Chondrocyte (in vitro differentiated cells): ENCODE results near the gene PACS2. TPM values are rescaled to one million over a fixed set of nuclear protein-coding genes. Genes with fewer than 3 reads are reported as not detected.

Experiments
- DNase-seq: peaks from one replicate; pipeline ENCODE4 v3.0.0; 2021; ENCODE audit warnings: mixed read lengths, low spot score
- H3K27ac Mint-ChIP-seq: one replicate; pipeline ENCODE4 v1.8.0; 2021; ENCODE audit warnings: mild to moderate bottlenecking, moderate library complexity, mixed read lengths; ENCODE audit not compliant: unreplicated experiment
- H3K27me3 Mint-ChIP-seq: 2 replicates; pipeline ENCODE4 v1.8.0; 2021; ENCODE audit warnings: low read depth, mixed read lengths
- H3K36me3 Mint-ChIP-seq: 2 replicates; pipeline ENCODE4 v1.8.0; 2021; ENCODE audit warnings: low read depth, mixed read lengths
- H3K4me1 Mint-ChIP-seq: 2 replicates; pipeline ENCODE4 v1.8.0; 2021; ENCODE audit warnings: low read depth, mild to moderate bottlenecking, mixed read lengths
- H3K4me3 Mint-ChIP-seq: one replicate; pipeline ENCODE4 v1.8.0; 2021; ENCODE audit warnings: mild to moderate bottlenecking, moderate library complexity, mixed read lengths; ENCODE audit not compliant: unreplicated experiment
- H3K9me3 Mint-ChIP-seq: 2 replicates; pipeline ENCODE4 v1.8.0; 2021; ENCODE audit warnings: low read depth, mixed read lengths
- CTCF ChIP-seq: fragments of 200-600 bp; sonication (generic); IDR thresholded peaks from 2 replicates; pipeline ENCODE4 v1.5.0; 2021; ENCODE audit warnings: antibody characterized with exemption, mild to moderate bottlenecking, moderate library complexity
- long read RNA-seq: library from polyadenylated mRNA; stranded (forward); transcript quantifications from one replicate; pipeline ENCODE4 v2.0.0, GENCODE V29; 2021
- total RNA-seq: library from RNA; stranded (reverse); gene quantifications from 3 replicates; pipeline ENCODE4 v1.2.1, GENCODE V29; 2021

The PACS2 gene
- 82.6 to 89.5 TPM (median 87.1 TPM) in 3 replicates for total RNA-seq
- long read RNA-seq, transcript PACS2-201 (24 exons, 3,708 nt), result major isoform, 128 of 233 reads
- long read RNA-seq, partial matches to known transcripts, result 32 of 233 reads
- long read RNA-seq, other reads (novel, unspliced or antisense), result 72 of 233 reads

DNA sequence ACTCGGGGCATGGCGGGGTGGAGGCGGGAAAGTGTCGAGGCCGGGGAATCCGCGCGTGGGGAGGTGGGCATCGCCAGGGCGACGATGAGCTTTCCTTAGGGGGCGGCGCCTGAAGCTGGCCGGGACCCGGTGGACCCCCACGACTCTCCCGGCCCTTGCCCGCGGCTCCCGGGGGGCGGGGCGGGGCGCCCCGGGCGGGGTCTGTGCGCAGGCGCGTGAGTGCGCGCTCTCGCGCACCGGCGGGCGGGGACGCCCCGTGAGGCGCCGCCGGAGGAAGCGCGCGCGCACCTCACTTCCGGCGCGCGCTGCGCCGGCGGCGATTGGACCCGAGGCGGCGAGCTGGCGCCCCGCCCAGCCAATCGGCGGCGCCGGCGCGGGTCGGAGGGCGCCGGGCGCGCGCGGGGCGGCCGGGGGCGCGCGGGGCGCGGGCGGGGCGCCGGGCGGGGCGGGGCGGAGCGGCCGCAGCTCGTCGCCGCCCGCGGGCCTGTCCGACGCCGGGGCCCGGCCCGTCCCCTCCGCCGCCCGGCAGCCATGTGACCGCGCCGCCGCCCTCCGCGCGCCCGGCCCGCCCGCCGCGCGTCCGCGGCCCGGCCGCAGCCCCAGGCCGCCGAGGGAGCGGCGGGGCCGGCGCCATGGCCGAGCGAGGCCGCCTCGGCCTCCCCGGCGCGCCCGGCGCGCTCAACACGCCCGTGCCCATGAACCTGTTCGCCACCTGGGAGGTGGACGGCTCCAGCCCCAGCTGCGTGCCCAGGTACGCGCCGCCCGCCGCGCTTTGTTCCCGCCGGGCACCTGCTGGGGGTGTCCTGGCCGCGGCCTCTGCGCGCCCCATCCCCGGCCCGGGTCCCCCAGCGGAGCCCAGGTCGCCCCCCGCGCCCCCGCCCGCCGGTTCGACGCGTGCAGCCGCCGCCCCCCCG is at the start of gene PACS2:
TSS of gene PACS2 (plus strand) at position 462 of the 914 bp plus-strand sequence. CDS start at position 633, 171 bp downstream.
- Mint-ChIP-seq H3K9me3 (no peaks in the 10 kb centered on the region), H3K36me3 (no peaks in the 10 kb centered on the region), H3K4me1 (peaks cover 33% of the 10 kb centered on the region), H3K4me3 (peak within 1 kb of the TSS; percentile 82), H3K27ac (peak within 1 kb of the TSS; percentile 86), H3K27me3 (no peaks in the 10 kb centered on the region)
- DNase-seq, result no peak
- TF ChIP-seq CTCF, result peak; percentile 6

DNA sequence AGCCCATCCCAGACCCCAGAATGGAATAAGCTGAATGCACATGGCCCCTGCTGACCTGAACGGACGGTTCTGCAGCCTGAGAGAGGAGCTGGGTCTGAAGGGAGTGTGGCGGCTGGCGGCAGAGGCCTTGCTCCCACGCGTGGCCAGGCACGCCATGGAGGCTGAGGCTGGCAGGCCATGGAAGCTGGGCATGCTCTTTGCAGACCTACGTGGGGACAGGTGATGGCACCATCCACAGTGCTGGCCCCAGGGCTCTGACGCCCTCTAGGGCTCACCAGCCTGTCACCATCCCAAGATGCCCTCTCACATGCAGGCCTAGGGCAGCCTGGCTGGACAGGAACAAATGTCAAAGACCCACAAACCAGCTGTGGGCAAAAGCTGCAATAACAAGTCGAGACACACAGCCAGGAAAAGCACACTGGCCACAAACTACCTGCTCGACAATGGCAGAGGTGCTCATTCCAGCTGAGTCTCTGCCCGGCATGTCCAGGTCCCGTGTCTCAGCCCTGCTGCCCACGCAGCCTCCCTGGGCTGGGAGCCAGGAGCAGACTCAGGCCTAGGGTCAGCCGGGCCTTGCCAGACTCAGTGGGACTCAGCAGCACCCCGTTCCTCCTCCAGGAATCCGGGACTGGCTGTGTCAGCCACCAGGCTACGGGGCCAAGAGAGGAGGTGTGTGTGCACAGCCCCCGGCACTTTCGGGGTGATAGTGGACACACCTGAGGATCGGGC is 46.6 kb upstream of the PACS2 start:
- Mint-ChIP-seq H3K4me3 (no peak overlapping the region), H3K4me1 (no peaks in the 10 kb centered on the region), H3K27me3 (no peaks in the 10 kb centered on the region), H3K36me3 (no peaks in the 10 kb centered on the region), H3K9me3 (no peaks in the 10 kb centered on the region), H3K27ac (no peak overlapping the region)
- TF ChIP-seq CTCF, result no peak
- no peak for DNase-seq

DNA sequence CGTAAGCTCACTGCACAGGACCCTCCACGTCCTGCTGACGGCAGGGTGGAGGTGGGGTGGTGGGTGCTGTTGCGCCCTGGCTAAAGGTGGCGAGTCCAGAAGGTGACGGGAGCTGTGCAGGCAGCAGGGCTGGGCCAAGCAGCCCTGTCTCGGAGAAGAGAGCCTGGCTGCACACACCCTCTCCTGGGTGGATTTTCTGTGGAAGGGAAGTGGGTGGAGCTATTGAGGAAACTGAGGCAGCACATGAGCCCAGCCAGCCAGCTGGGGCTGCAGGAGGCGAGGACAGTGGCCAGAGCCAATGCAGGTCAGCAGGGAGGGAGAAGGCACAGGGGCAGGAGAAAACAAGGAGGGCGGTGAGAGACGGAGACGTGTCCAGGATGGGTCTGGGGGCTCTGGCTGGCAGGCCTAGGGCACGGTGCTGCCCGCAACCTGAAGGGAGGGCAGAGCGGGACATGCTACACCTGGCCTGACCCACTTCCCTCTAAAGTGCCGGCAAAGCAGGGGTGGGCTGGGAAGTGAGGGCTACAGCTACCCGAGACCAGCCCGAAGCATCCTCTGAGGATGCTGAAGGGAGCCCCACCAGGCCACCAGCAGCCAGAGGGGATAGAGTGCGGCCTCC is 45.7 kb upstream of the PACS2 start:
- TF ChIP-seq CTCF, result no peak
- H3K36me3 Mint-ChIP-seq, result no peaks in the 10 kb centered on the region
- DNase-seq, result no peak
- no peaks in the 10 kb centered on the region for H3K9me3 Mint-ChIP-seq
- no peaks in the 10 kb centered on the region for H3K27me3 Mint-ChIP-seq
- no peak overlapping the region for H3K27ac Mint-ChIP-seq
- H3K4me3 Mint-ChIP-seq, result no peak overlapping the region
- no peaks in the 10 kb centered on the region for H3K4me1 Mint-ChIP-seq

- no peaks in the 10 kb centered on the region for H3K36me3 Mint-ChIP-seq
- no peak overlapping the region for H3K27ac Mint-ChIP-seq
- no peaks in the 10 kb centered on the region for H3K4me1 Mint-ChIP-seq
Observed at GRCh38 chr14:105269405-105269804, 45.1 kb upstream of the PACS2 start.

More at GRCh38 chr14:105269405-105269804, 45.1 kb upstream of the PACS2 start:
- no peak for TF ChIP-seq CTCF
- Mint-ChIP-seq H3K27me3 (no peaks in the 10 kb centered on the region), H3K4me3 (no peak overlapping the region), H3K9me3 (no peaks in the 10 kb centered on the region)
- no peak for DNase-seq
